T-cell (primary cell): ENCODE data around the gene DNAH6. TPM values are rescaled to one million over a fixed set of nuclear protein-coding genes. Genes with fewer than 3 reads are reported as not detected.

ENCODE experiments used
- ATAC-seq, 4 experiments: fragments of 200-7000 bp in 3 of 4; fragments of 150-1000 bp in 1 of 4; cut with Tn5 transposase; replicated peaks in 1 of 4; 1 replicate in 3 of 4; 2 replicates in 1 of 4; pipeline ENCODE4 v1.10.0; 2021; ENCODE audit warnings: moderate library complexity in 3 of 4, mild to moderate bottlenecking in 2 of 4, moderate number of reproducible peaks in 1 of 4
- CTCF ChIA-PET, 2 donors: fragments of 300-600 bp; sonication (Branson Sonifier 250); formaldehyde crosslinking; loops; one replicate each; lab custom pipeline; 2022; ENCODE audit warnings: antibody characterized with exemption in 2 of 2; lab: Charles Lee
- POLR2A ChIA-PET, 2 donors: fragments of 300-600 bp; sonication (Branson Sonifier 250); formaldehyde crosslinking; loops; one replicate each; lab custom pipeline; 2022; ENCODE audit warnings: antibody characterized with exemption in 2 of 2; lab: Charles Lee
- DNase-seq, 35 experiments: peaks; one replicate each; pipeline versions ENCODE4 v3.0.0 to v3.0.0-alpha.2; 2013 to 2023
- H3K27ac ChIP-seq: one replicate; pipeline ENCODE4 v1.5.1; 2013; ENCODE audit warnings: low read length
- H3K27me3 ChIP-seq, 2 experiments: replicated peaks in 1 of 2; 1 replicate in 1 of 2; 2 replicates in 1 of 2; pipeline versions ENCODE4 v1.6.1 to v1.7.0; 2013; ENCODE audit warnings: low read length in 1 of 2, mixed read lengths in 1 of 2; ENCODE audit not compliant: control insufficient read depth in 2 of 2, insufficient read depth in 2 of 2; ENCODE audit errors: extremely low read depth in 1 of 2
- H3K36me3 ChIP-seq, 2 donors: 1 replicate in 1 of 2; 2 replicates in 1 of 2; pipeline versions ENCODE4 v1.6.1 to v1.7.0; 2013; ENCODE audit warnings: low read length in 1 of 2; ENCODE audit not compliant: control insufficient read depth in 2 of 2, insufficient read depth in 1 of 2; ENCODE audit errors: extremely low read depth in 1 of 2
- H3K4me1 ChIP-seq, 2 experiments: 1 replicate in 1 of 2; 2 replicates in 1 of 2; pipeline versions ENCODE4 v1.6.1 to v1.7.0; 2013; ENCODE audit warnings: low read length in 2 of 2, mixed read lengths in 1 of 2; ENCODE audit not compliant: insufficient read depth in 2 of 2, control insufficient read depth in 1 of 2; ENCODE audit errors: extremely low read depth in 1 of 2
- H3K4me3 ChIP-seq, 2 donors: 1 replicate in 1 of 2; 2 replicates in 1 of 2; pipeline versions ENCODE4 v1.5.1 to v1.7.0; 2013; ENCODE audit warnings: mild to moderate bottlenecking in 2 of 2, low read length in 1 of 2, moderate library complexity in 1 of 2; ENCODE audit not compliant: control insufficient read depth in 1 of 2; ENCODE audit errors: extremely low read depth in 1 of 2
- H3K9me3 ChIP-seq: 2 replicates; pipeline ENCODE4 v1.7.0; 2013
- H3K27ac Mint-ChIP-seq, 2 donors: one replicate each; pipeline ENCODE4 v1.8.0; 2020 to 2021; ENCODE audit warnings: mild to moderate bottlenecking in 2 of 2, mixed read lengths in 2 of 2
- H3K27me3 Mint-ChIP-seq, 2 donors: one replicate each; pipeline ENCODE4 v1.8.0; 2021 to 2022; ENCODE audit warnings: mixed read lengths in 2 of 2
- H3K36me3 Mint-ChIP-seq: one replicate; pipeline ENCODE4 v1.8.0; 2021; ENCODE audit warnings: mixed read lengths
- H3K4me1 Mint-ChIP-seq, 3 donors: one replicate each; pipeline ENCODE4 v1.8.0; 2020 to 2022; ENCODE audit warnings: mixed read lengths in 3 of 3, mild to moderate bottlenecking in 1 of 3
- H3K4me3 Mint-ChIP-seq, 3 donors: one replicate each; pipeline ENCODE4 v1.8.0; 2020 to 2022; ENCODE audit warnings: mild to moderate bottlenecking in 3 of 3, mixed read lengths in 3 of 3, moderate library complexity in 3 of 3
- H3K9me3 Mint-ChIP-seq, 3 donors: one replicate each; pipeline ENCODE4 v1.8.0; 2020 to 2022; ENCODE audit warnings: mixed read lengths in 3 of 3
- WGBS: methylation state at CpG from one replicate; pipeline ENCODE4 v1.1.5; 2013; ENCODE audit warnings: missing lambda C conversion rate; ENCODE audit not compliant: insufficient coverage; 5-methylcytosine and 5-hydroxymethylcytosine counted together
- total RNA-seq, 35 experiments: library from RNA in 6 of 35; stranded (reverse) in 6 of 35; fragments of 120-200 nt in 1 of 35; gene quantifications; one replicate each; pipeline versions ENCODE4 v1.2.1 to v1.2.4 and lab custom pipeline; 2013 to 2026

The DNAH6 gene
- total RNA-seq, 5 donors from 2014 or later (not counting 1 experiment from before 2014, with no cell fraction given): 0.44 to 2.0 (median 1.2) TPM

GRCh38 chr2:84559838-84560237 is 43.5 kb downstream of the DNAH6 start:
- no peak overlapping the region for H3K4me3 ChIP-seq
- no peaks in the 10 kb centered on the region for H3K9me3 ChIP-seq
- H3K27me3 Mint-ChIP-seq: no peaks in the 10 kb centered on the region
- DNase-seq: no peak
- no peak overlapping the region for H3K27ac Mint-ChIP-seq
- ChIA-PET CTCF (no interaction called here), POLR2A (no interaction called here)
- no peak for ATAC-seq
- H3K36me3 ChIP-seq: no peaks in the 10 kb centered on the region
- H3K9me3 Mint-ChIP-seq: peaks cover 9 to 21% (median 12%) of the 10 kb centered on the region in 3 donors
- H3K4me1 ChIP-seq: no peaks in the 10 kb centered on the region
- H3K4me3 Mint-ChIP-seq: no peak overlapping the region
- H3K36me3 Mint-ChIP-seq: peaks cover 16% of the 10 kb centered on the region
- H3K4me1 Mint-ChIP-seq: no peaks in the 10 kb centered on the region
- H3K27ac ChIP-seq: no peak overlapping the region
- no peaks in the 10 kb centered on the region for H3K27me3 ChIP-seq

- Histone ChIP-seq H3K4me3 (no peak overlapping the region), H3K27me3 (no peaks in the 10 kb centered on the region), H3K36me3 (no peaks in the 10 kb centered on the region), H3K4me1 (peaks cover 0 to 8% of the 10 kb centered on the region in 2 experiments), H3K9me3 (no peaks in the 10 kb centered on the region), H3K27ac (no peak overlapping the region)
- peak overlapping the region; percentile 50 to 53 for H3K27ac Mint-ChIP-seq
- WGBS: no CpG with 5 or more reads among the region's 3 CpGs
- ChIA-PET POLR2A (no interaction called here), CTCF (no interaction called here)
- no peaks in the 10 kb centered on the region for H3K27me3 Mint-ChIP-seq
- H3K36me3 Mint-ChIP-seq: no peaks in the 10 kb centered on the region
- ATAC-seq (no peak), DNase-seq (no peak)
- H3K9me3 Mint-ChIP-seq: no peaks in the 10 kb centered on the region
- H3K4me1 Mint-ChIP-seq: peaks cover 15 to 20% (median 18%) of the 10 kb centered on the region in 3 donors
- H3K4me3 Mint-ChIP-seq: peak overlapping the region in 2 of 3 donors; percentile 19 to 25
These were observed 63.4 kb downstream of the DNAH6 start for GRCh38 chr2:84579661-84580060.

- H3K27me3 Mint-ChIP-seq: peaks cover 0 to 5% of the 10 kb centered on the region in 2 donors
- ATAC-seq (no peak), DNase-seq (no peak)
- H3K27ac Mint-ChIP-seq: no peak overlapping the region
- no peaks in the 10 kb centered on the region for H3K36me3 ChIP-seq
- no peaks in the 10 kb centered on the region for H3K9me3 ChIP-seq
- peaks cover 16% of the 10 kb centered on the region for H3K36me3 Mint-ChIP-seq
- no peak overlapping the region for H3K4me3 Mint-ChIP-seq
- H3K4me1 ChIP-seq: no peaks in the 10 kb centered on the region
- POLR2A ChIA-PET: no interaction called here
- CTCF ChIA-PET: no interaction called here
- H3K9me3 Mint-ChIP-seq: peaks cover 7 to 26% (median 14%) of the 10 kb centered on the region in 3 donors
- WGBS: no CpG with 5 or more reads among the region's 4 CpGs
- peaks cover 0 to 2% (median 0%) of the 10 kb centered on the region in 3 donors for H3K4me1 Mint-ChIP-seq
- no peak overlapping the region for H3K4me3 ChIP-seq
- H3K27me3 ChIP-seq: no peaks in the 10 kb centered on the region
- no peak overlapping the region for H3K27ac ChIP-seq
These were observed 87.6 kb downstream of the DNAH6 start for GRCh38 chr2:84603911-84604310.

- H3K27ac ChIP-seq: no peak overlapping the region
- Mint-ChIP-seq H3K36me3 (peaks cover 8% of the 10 kb centered on the region), H3K4me3 (no peak overlapping the region), H3K4me1 (no peaks in the 10 kb centered on the region), H3K9me3 (peaks cover 4 to 19% (median 7%) of the 10 kb centered on the region in 3 donors), H3K27ac (no peak overlapping the region), H3K27me3 (no peaks in the 10 kb centered on the region)
- H3K36me3 ChIP-seq: no peaks in the 10 kb centered on the region
- ATAC-seq: no peak
- H3K27me3 ChIP-seq: no peaks in the 10 kb centered on the region
- no peaks in the 10 kb centered on the region for H3K4me1 ChIP-seq
- DNase-seq: no peak
- H3K9me3 ChIP-seq: no peaks in the 10 kb centered on the region
- no peak overlapping the region for H3K4me3 ChIP-seq
- 89% methylated on average over 1 of the region's 2 CpGs for WGBS
- ChIA-PET CTCF (no interaction called here), POLR2A (no interaction called here)
These were observed 96.8 kb downstream of the DNAH6 start for GRCh38 chr2:84613082-84613481.

- H3K27ac ChIP-seq: no peak overlapping the region
- no peaks in the 10 kb centered on the region for H3K36me3 ChIP-seq
- no peaks in the 10 kb centered on the region for H3K27me3 ChIP-seq
- Mint-ChIP-seq H3K4me3 (no peak overlapping the region), H3K36me3 (no peaks in the 10 kb centered on the region), H3K27me3 (no peaks in the 10 kb centered on the region), H3K27ac (no peak overlapping the region), H3K4me1 (no peaks in the 10 kb centered on the region), H3K9me3 (peaks cover 0 to 4% (median 3%) of the 10 kb centered on the region in 3 donors)
- no peak for ATAC-seq
- CTCF ChIA-PET: interaction anchor here in 1 of 2 donors (0.6 kb wide), 1 partner anchor 787 kb away, joined by 3 read pairs; no protein-coding TSS in a partner anchor
- no peaks in the 10 kb centered on the region for H3K9me3 ChIP-seq
- H3K4me3 ChIP-seq: no peak overlapping the region
- H3K4me1 ChIP-seq: no peaks in the 10 kb centered on the region
- POLR2A ChIA-PET: no interaction called here
- no peak for DNase-seq
- no CpG with 5 or more reads among the region's 4 CpGs for WGBS
These were observed 103.6 kb downstream of the DNAH6 start for GRCh38 chr2:84619794-84620371.

GRCh38 chr2:84628486-84628885 is 112.2 kb downstream of the DNAH6 start:
- H3K9me3 Mint-ChIP-seq: no peaks in the 10 kb centered on the region
- H3K4me1 Mint-ChIP-seq: peaks cover 26 to 36% (median 28%) of the 10 kb centered on the region in 3 donors
- DNase-seq: no peak
- ChIA-PET CTCF (interaction anchor here in 1 of 2 donors (0.8 kb wide), 1 partner anchor 254 kb away, joined by 3 read pairs; no protein-coding TSS in a partner anchor), POLR2A (no interaction called here)
- Histone ChIP-seq H3K27ac (no peak overlapping the region), H3K9me3 (no peaks in the 10 kb centered on the region), H3K27me3 (no peaks in the 10 kb centered on the region), H3K4me3 (no peak overlapping the region), H3K4me1 (peaks cover 6 to 8% of the 10 kb centered on the region in 2 experiments), H3K36me3 (no peaks in the 10 kb centered on the region)
- no peaks in the 10 kb centered on the region for H3K27me3 Mint-ChIP-seq
- H3K36me3 Mint-ChIP-seq: no peaks in the 10 kb centered on the region
- H3K27ac Mint-ChIP-seq: no peak overlapping the region
- WGBS: no CpG with 5 or more reads among the region's 2 CpGs
- H3K4me3 Mint-ChIP-seq: no peak overlapping the region
- no peak for ATAC-seq
